Mesothelial cell of epicardium (in vitro differentiated cells): ENCODE measurements around the gene PFKFB3. TPM values are rescaled to one million over a fixed set of nuclear protein-coding genes. Genes with fewer than 3 reads are reported as not detected.

Source experiments
- DNase-seq, 2 experiments: peaks; one replicate each; pipeline ENCODE4 v3.0.0; 2021; ENCODE audit warnings: low spot score in 2 of 2; ENCODE audit not compliant: unreplicated experiment in 2 of 2
- H3K27ac Mint-ChIP-seq: 2 replicates; pipeline ENCODE4 v1.8.0; 2021; ENCODE audit warnings: mixed read lengths
- H3K27me3 Mint-ChIP-seq: 2 replicates; pipeline ENCODE4 v1.8.0; 2021; ENCODE audit warnings: low read depth, mixed read lengths
- H3K36me3 Mint-ChIP-seq: 2 replicates; pipeline ENCODE4 v1.8.0; 2021; ENCODE audit warnings: mixed read lengths
- H3K4me1 Mint-ChIP-seq: 2 replicates; pipeline ENCODE4 v1.8.0; 2021; ENCODE audit warnings: mixed read lengths
- H3K4me3 Mint-ChIP-seq: 2 replicates; pipeline ENCODE4 v1.8.0; 2021; ENCODE audit warnings: mild to moderate bottlenecking, moderate library complexity, mixed read lengths
- H3K9me3 Mint-ChIP-seq: 2 replicates; pipeline ENCODE4 v1.8.0; 2021; ENCODE audit warnings: mixed read lengths
- total RNA-seq: library from RNA; stranded (reverse); gene quantifications from 3 replicates; pipeline ENCODE4 v1.2.1, GENCODE V29; 2021
- TF ChIP-seq, protein P1 (sequence below): fragments of 200-600 bp; sonication (generic); IDR thresholded peaks from one replicate; pipeline ENCODE4 v1.5.0; 2021; ENCODE audit warnings: antibody characterized with exemption; ENCODE audit not compliant: unreplicated experiment

Gene PFKFB3
- total RNA-seq, 1 donor from 2014 or later, result 51.5 TPM

GRCh38 chr10:6215241-6215640 lies 12.5 kb downstream of the PFKFB3 start:
- no peaks in the 10 kb centered on the region for H3K9me3 Mint-ChIP-seq
- peaks cover 38% of the 10 kb centered on the region for H3K36me3 Mint-ChIP-seq
- H3K4me1 Mint-ChIP-seq, result peaks cover 6% of the 10 kb centered on the region
- H3K27ac Mint-ChIP-seq, result no peak overlapping the region
- TF ChIP-seq, protein P1, sequence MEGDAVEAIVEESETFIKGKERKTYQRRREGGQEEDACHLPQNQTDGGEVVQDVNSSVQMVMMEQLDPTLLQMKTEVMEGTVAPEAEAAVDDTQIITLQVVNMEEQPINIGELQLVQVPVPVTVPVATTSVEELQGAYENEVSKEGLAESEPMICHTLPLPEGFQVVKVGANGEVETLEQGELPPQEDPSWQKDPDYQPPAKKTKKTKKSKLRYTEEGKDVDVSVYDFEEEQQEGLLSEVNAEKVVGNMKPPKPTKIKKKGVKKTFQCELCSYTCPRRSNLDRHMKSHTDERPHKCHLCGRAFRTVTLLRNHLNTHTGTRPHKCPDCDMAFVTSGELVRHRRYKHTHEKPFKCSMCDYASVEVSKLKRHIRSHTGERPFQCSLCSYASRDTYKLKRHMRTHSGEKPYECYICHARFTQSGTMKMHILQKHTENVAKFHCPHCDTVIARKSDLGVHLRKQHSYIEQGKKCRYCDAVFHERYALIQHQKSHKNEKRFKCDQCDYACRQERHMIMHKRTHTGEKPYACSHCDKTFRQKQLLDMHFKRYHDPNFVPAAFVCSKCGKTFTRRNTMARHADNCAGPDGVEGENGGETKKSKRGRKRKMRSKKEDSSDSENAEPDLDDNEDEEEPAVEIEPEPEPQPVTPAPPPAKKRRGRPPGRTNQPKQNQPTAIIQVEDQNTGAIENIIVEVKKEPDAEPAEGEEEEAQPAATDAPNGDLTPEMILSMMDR, result no peak
- no peak overlapping the region for H3K4me3 Mint-ChIP-seq
- DNase-seq, result no peak
- no peaks in the 10 kb centered on the region for H3K27me3 Mint-ChIP-seq

DNA sequence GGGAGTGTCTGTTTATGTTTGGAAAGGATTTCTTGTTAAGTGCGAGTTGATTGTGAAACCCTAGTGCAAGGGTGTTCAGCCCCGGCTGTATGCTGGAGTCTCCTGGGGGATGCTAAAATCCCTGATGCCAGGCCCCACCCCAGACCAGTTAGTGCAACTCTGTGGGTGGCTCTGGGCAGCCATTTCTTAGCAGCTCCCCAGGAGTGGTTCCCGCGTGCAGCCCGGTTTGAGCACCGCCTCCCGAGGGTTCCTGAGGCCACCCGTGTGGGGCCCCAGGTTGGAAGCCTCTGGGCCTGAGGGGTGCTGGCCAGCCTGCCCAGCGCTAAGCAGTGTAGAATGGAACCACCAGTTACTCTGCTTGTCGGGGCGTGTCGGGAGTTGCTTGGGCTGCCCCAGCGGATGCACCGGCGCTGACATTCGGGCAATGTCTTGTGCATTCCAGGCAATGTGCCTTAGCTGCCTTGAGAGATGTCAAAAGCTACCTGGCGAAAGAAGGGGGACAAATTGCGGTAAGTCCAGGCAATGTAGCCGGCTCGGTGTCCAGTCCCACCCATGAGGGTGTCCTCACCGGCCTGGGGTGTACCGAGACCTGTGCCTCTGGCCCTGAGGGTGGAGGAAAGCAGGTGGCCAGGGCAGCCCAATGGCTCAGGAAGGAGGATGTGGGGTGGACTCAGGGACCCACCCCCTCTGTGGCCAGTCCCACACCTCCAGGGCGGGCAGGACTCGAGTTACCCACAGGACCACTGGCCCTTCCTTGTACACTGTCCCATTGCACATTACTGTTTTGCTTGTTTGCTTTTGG lies 13.2 kb downstream of the PFKFB3 start:
- H3K36me3 Mint-ChIP-seq, result peaks cover 45% of the 10 kb centered on the region

GRCh38 chr10:6216916-6217315 lies 14.2 kb downstream of the PFKFB3 start:
- Mint-ChIP-seq H3K4me1 (peaks cover 2% of the 10 kb centered on the region), H3K27me3 (no peaks in the 10 kb centered on the region), H3K9me3 (no peaks in the 10 kb centered on the region), H3K27ac (no peak overlapping the region), H3K36me3 (peaks cover 47% of the 10 kb centered on the region), H3K4me3 (no peak overlapping the region)
- no peak for DNase-seq
- TF ChIP-seq, protein P1, result no peak

More for the DNA sequence above, 13.2 kb downstream of the PFKFB3 start:
- Mint-ChIP-seq H3K4me3 (no peak overlapping the region), H3K9me3 (no peaks in the 10 kb centered on the region), H3K27ac (no peak overlapping the region), H3K4me1 (peaks cover 6% of the 10 kb centered on the region), H3K27me3 (no peaks in the 10 kb centered on the region)
- no peak for DNase-seq
- TF ChIP-seq, protein P1, result no peak

DNA sequence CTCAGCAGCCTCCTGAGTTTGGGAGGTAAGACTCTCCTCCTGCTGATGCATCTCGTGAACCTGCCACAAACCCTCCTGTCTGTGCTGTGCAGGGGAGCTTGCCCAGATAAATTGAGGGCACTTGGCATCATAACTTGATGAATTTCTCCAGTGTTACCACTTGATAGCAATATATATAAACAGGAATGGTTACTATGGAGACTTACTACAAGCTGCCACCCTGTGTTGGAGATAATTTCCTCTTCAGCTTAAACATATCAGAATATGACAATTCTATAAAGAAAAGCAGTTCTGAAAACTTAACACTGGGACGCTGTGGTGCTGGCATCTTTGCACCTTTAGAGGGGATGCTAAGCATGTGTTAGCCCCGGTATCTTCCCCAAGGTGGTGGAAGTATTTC lies 14.9 kb downstream of the PFKFB3 start:
- Mint-ChIP-seq H3K27ac (no peak overlapping the region), H3K36me3 (peaks cover 46% of the 10 kb centered on the region), H3K4me1 (no peaks in the 10 kb centered on the region), H3K4me3 (no peak overlapping the region), H3K9me3 (no peaks in the 10 kb centered on the region), H3K27me3 (no peaks in the 10 kb centered on the region)
- TF ChIP-seq, protein P1, result no peak
- no peak for DNase-seq

DNA sequence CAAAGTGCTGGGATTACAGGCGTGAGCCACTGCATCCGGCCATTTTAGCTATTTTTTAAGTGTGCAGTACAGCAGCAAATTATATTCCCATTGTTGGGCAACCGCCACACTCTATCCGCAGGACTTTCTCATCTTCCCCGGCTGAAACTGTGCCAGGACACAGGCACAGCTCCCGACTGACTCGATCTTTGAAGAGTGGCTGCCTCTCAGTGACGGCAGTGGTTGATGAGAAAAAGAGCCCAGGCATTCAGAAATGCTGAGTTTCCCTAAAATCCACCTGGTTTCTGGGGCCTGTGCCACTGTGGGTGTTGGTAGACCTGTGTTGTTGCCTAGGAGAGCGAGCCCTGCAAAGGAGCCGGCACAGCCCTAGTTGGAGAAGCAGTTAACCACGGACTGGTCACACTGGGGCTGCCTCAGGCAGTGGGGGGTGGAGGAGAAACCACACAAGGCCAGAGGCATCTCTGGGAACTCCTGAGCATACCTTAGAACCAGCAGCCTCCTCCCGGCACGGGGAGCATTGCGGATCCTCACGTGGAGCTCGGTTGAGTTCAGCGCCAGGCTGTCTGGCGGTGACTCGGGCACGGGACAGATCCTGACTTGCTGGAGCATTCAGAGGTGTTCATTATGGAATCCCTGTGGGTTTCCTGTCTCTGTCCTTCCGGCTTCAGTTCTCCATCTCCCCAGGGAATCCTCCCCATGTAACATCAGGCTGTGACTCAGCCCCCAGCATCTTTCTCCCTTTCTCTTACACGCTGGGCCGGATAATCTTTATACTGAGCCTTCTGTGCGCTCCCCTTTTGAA lies 16.2 kb downstream of the PFKFB3 start:
- H3K4me3 Mint-ChIP-seq, result no peak overlapping the region
- peaks cover 39% of the 10 kb centered on the region for H3K36me3 Mint-ChIP-seq
- H3K27me3 Mint-ChIP-seq, result no peaks in the 10 kb centered on the region
- H3K27ac Mint-ChIP-seq, result no peak overlapping the region
- no peak for DNase-seq
- H3K4me1 Mint-ChIP-seq, result no peaks in the 10 kb centered on the region
- TF ChIP-seq, protein P1, result no peak
- no peaks in the 10 kb centered on the region for H3K9me3 Mint-ChIP-seq
